GM12872 (cell line): ENCODE results near the gene GDF11.

Experiments
- TF ChIP-seq, protein P1 (sequence below): IDR thresholded peaks from 3 replicates; pipeline ENCODE4 v1.5.1; 2011; ENCODE audit warnings: low read depth, mild to moderate bottlenecking, low read length, moderate library complexity; ENCODE audit not compliant: insufficient read depth

The GDF11 gene

DNA sequence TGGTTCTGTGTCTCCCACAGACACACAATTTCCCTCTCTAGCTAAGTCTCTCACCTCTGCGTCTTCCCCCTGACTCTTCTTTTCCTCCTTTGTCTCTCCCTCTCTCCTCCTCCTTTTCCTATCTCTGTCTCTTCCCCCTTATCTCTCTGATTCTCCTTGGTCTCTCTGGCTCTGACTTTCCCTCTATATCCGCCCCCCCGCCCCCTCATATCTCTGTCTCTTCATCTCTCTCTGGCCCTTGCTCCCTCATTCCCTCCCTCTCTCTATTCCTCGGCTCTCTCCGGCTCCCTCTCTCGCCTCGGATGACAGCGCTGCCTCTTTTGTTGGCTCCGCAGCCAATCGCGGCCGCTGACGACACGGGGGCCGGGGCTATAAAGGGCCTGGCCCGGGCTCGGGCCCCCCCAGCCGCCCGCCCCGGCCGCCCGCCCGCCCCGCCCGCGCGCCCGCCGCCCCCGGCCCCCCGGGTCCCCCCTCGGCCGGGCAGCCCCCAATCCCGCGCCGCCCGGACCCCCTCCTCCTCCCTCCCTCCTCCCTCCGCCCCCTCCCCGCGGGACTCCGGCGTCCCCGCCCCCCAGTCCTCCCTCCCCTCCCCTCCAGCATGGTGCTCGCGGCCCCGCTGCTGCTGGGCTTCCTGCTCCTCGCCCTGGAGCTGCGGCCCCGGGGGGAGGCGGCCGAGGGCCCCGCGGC is at the start of gene GDF11:
Gene GDF11 (plus strand): TSS at position 404 of the 687 bp plus-strand sequence. CDS start 195 bp downstream, at position 599.
- TF ChIP-seq, protein P1, sequence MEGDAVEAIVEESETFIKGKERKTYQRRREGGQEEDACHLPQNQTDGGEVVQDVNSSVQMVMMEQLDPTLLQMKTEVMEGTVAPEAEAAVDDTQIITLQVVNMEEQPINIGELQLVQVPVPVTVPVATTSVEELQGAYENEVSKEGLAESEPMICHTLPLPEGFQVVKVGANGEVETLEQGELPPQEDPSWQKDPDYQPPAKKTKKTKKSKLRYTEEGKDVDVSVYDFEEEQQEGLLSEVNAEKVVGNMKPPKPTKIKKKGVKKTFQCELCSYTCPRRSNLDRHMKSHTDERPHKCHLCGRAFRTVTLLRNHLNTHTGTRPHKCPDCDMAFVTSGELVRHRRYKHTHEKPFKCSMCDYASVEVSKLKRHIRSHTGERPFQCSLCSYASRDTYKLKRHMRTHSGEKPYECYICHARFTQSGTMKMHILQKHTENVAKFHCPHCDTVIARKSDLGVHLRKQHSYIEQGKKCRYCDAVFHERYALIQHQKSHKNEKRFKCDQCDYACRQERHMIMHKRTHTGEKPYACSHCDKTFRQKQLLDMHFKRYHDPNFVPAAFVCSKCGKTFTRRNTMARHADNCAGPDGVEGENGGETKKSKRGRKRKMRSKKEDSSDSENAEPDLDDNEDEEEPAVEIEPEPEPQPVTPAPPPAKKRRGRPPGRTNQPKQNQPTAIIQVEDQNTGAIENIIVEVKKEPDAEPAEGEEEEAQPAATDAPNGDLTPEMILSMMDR = no peak

DNA sequence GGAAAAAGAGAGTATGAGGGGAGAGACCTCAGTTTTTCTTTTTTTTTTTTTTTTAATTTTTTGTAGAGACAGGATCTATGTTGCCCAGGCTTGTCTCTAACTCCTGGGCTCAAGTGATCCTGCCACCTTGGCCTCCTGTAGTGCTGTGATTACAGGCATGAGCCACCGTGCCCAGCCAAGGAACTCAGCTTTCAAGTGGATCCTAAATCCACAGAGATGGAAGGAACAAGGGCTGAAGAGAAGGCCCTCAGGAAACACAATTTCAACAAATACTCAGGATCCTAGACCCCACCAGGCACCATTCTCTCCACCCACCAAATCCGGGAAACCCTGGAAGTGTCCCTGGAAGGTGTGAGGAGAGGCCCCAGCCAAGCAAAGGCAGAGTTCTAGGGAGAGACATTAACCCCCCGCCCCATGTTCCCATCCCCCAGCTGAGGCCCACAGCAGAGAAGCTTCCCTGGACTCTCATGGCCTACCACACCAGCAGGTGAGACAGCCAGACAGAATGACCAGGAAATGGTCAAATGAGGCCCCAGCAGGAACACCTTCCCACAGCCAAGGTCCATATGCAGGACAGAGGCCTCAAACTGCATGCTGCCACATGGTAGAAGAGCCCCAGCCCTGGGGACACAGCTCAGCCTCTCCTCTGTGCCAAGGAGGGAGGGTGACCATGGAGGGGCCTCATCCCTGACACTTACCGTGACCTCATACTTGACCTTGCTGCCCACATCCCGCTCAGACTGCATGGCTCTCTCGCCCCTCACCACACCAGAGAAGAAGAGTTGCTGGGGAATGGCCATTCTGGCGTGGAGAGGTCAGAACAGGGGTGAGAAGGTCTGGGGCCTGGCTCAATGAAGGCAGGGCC is 49.4 kb upstream of the GDF11 start:
- TF ChIP-seq, protein P1 = no peak

DNA sequence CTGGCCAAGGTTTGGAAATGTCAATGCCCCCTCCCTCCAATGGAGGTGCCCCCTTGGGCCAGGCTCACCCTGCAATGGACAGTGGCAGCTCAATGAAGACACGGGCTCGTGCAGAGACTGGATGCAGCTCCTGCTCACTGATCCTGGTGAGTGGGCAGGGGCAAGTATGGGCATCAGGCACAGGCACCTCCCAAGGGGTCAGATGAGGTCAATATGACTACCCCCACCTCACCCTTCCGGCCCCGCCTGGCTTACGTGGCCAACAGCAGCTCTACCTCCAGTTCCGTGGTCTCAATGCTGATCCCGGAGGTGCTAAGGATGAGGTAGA is 48.8 kb upstream of the GDF11 start:
- TF ChIP-seq, protein P1 = no peak

DNA sequence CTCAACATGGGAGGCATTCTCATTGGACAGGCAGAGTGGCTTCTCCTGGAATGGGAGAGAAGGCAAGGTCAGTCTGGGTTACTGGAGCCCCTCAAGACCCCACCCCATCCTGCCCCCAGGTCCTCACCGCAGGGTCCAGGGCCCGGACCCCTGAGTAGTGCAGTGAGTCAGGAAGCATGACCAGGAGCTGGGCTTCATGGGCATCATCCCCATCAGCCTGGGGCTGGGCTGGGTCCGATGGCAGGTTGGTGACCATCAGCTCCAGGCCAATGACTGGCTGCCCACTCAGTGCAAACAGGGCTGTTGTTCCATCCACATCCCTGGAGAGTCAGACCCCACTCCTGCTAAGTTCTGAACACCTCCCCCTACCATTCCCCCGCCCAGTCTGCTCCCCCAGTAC is 48.3 kb upstream of the GDF11 start:
- TF ChIP-seq, protein P1 = no peak

DNA sequence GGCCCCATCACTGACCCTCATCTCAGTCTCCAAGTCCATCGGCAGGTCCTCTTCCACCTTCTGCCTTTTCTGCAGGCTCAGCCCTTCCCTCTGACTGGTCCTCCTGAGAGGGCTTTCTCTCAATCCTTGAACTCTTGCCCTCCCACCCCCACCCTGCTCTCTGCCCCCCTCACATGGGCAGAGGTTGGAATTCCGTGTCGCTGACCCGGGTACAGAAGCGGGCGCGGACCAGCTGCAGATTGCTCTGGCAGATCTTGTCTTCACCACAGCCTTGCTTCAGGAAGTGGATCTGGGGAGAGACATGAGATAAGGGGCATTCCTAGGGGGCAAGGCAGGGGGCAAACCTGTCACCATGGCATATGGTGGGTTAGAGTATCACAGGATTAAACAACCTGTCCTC is 47.6 kb upstream of the GDF11 start:
- TF ChIP-seq, protein P1 = no peak

DNA sequence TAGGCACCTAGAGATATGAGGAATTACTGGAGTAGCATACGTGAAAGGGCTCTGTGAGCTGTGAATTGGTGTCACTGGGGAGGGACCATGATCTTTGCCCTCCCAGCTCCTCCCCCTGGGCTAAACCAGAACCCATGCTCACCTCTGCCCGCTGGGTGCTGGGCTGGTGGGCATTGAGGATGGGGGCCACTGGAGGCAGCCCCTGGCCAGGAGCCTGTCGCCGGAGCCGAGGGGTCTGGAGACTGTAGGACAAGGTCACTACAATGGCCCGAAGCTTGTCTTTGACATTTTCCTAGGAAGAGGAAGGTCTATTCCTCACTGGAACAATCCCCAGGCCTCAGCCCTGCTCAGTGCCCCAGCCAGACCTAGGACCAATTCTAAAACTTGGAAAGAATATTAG is 46.8 kb upstream of the GDF11 start:
- TF ChIP-seq, protein P1 = no peak

DNA sequence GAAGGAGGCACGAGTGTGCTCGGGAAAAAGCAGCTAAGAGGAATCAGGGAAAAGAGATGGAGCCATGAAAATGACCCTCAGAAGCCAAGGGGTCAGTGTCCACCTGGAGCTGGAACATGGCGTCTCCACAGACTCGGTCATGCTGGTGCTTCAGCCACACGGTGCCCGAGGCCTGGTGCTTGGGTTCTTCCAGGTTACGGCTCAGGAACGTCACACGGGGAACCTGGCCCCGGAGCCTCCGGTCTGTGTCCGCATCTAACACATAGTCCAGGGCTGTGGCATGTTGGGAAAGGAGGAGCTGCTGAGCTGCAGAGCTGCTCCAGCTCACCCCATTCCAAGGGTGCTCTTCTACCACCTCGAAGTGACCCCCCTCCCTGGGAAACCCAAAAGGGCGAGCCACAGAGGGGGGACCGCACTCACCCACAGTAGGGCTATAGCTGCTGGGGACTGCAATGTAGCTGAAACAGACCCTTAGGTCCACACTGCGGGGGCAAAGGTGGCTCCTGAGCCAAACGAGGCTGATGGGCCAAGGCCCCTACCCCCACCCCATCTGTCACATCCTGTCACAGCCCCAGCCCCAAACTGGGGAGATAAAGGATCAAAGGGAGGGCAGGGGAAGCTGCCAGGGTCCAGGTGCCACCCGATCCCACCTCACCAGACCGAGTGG is 46.0 kb upstream of the GDF11 start:
- TF ChIP-seq, protein P1 = no peak
